ENCODE measurements around the gene CLEC2D. TPM values are rescaled to one million over a fixed set of nuclear protein-coding genes. Genes with fewer than 3 reads are reported as not detected.
A peak's percentile ranks its signal among the peaks of the same experiment; 100 is the strongest.

Gene CLEC2D
- total and polyA plus RNA-seq, 2 donors (not counting 1 experiment from before 2014, with no cell fraction given): 158 to 426 TPM

DNA sequence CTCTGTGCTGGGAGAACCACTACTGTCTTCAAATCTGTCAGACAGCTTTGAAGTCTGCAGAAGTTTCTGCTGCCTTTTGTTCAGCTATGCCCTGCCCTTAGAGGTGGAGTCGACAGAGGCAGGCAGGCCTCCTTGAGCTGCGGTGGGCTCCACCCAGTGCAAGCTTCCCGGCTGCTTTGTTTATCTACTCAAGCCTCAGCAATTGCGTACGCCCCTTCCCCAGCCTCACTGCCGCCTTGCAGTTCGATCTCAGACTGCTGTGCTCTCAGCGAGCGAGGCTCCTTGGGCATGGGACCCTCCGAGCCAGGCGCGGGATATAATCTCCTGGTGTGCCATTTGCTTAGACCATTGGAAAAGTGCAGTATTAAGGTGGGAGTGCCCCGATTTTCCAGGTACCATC is 36.7 kb upstream of the CLEC2D start:
- intact Hi-C loops (cut with micrococcal nuclease): no loop called here
- Histone ChIP-seq H3K9ac (ENCODE audit: low read length) (no peak overlapping the region), H3K27ac (ENCODE audit: low read length in 2 of 2) (no peak overlapping the region), H3K27me3 (replicated peaks in 1 of 4; ENCODE audit: control extremely low read depth in 1 of 4, control insufficient read depth in 3 of 4, insufficient read depth in 4 of 4, low read length in 3 of 4) (no peaks in the 10 kb centered on the region), H3K9me3 (ENCODE audit: control extremely low read depth in 1 of 3, control insufficient read depth in 2 of 3, insufficient read depth in 1 of 3, low read length in 2 of 3) (peaks cover 0 to 11% (median 10%) of the 10 kb centered on the region in 3 donors), H3K79me2 (ENCODE audit: control insufficient read depth, insufficient read depth, low read length) (peaks cover 42% of the 10 kb centered on the region), H4K20me1 (ENCODE audit: control insufficient read depth, insufficient read depth, low read length, poor library complexity, severe bottlenecking) (no peaks in the 10 kb centered on the region), H2AFZ (ENCODE audit: insufficient read depth, low read depth, low read length, poor library complexity, severe bottlenecking) (no peak overlapping the region), H3K4me2 (replicated peaks; ENCODE audit: low read depth, low read length, poor library complexity, severe bottlenecking) (no peak overlapping the region), H3K4me1 (ENCODE audit: control insufficient read depth in 2 of 2, insufficient read depth in 2 of 2, low read length in 2 of 2) (peaks cover 35 to 39% of the 10 kb centered on the region in 2 donors), H3K36me3 (replicated peaks in 1 of 2; ENCODE audit: control extremely low read depth in 1 of 2, control insufficient read depth in 1 of 2, extremely low read depth in 1 of 2, insufficient read depth in 2 of 2, low read length in 1 of 2) (no peaks in the 10 kb centered on the region), H3K4me3 (ENCODE audit: control extremely low read depth in 1 of 5, extremely low read depth in 1 of 5, insufficient read depth in 1 of 5, low read depth in 2 of 5, low read length in 4 of 5) (no peak overlapping the region)
- ChIA-PET CTCF (interaction anchor here (0.8 to 7.7 kb wide), 17 partner anchors 15 to 302 kb away, joined by 3 to 113 read pairs (median 6); partner anchors contain the start of gene CLEC2D), POLR2A (no interaction called here)
- no peak for TF ChIP-seq EZH2 (IDR thresholded peaks at IDR 0.05; ENCODE audit: borderline replicate concordance, insufficient read depth, low read depth, low read length, poor library complexity, severe bottlenecking)
- TF ChIP-seq, protein P1, sequence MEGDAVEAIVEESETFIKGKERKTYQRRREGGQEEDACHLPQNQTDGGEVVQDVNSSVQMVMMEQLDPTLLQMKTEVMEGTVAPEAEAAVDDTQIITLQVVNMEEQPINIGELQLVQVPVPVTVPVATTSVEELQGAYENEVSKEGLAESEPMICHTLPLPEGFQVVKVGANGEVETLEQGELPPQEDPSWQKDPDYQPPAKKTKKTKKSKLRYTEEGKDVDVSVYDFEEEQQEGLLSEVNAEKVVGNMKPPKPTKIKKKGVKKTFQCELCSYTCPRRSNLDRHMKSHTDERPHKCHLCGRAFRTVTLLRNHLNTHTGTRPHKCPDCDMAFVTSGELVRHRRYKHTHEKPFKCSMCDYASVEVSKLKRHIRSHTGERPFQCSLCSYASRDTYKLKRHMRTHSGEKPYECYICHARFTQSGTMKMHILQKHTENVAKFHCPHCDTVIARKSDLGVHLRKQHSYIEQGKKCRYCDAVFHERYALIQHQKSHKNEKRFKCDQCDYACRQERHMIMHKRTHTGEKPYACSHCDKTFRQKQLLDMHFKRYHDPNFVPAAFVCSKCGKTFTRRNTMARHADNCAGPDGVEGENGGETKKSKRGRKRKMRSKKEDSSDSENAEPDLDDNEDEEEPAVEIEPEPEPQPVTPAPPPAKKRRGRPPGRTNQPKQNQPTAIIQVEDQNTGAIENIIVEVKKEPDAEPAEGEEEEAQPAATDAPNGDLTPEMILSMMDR (IDR thresholded peaks at IDR 0.05): no peak
- no peaks in the 10 kb centered on the region for H3K27me3 Mint-ChIP-seq
- peaks cover 50% of the 10 kb centered on the region for H3K4me1 Mint-ChIP-seq
- no peak overlapping the region for H3K27ac Mint-ChIP-seq
- ATAC-seq (ENCODE audit: low read depth): no peak
- H3K9me3 Mint-ChIP-seq (ENCODE audit: insufficient read depth): peaks cover 2% of the 10 kb centered on the region
- 98% methylated on average over 13 of the region's 13 CpGs for WGBS (ENCODE audit: insufficient coverage)
- DNase-seq: no peak
- no peak overlapping the region for H3K4me3 Mint-ChIP-seq

DNA sequence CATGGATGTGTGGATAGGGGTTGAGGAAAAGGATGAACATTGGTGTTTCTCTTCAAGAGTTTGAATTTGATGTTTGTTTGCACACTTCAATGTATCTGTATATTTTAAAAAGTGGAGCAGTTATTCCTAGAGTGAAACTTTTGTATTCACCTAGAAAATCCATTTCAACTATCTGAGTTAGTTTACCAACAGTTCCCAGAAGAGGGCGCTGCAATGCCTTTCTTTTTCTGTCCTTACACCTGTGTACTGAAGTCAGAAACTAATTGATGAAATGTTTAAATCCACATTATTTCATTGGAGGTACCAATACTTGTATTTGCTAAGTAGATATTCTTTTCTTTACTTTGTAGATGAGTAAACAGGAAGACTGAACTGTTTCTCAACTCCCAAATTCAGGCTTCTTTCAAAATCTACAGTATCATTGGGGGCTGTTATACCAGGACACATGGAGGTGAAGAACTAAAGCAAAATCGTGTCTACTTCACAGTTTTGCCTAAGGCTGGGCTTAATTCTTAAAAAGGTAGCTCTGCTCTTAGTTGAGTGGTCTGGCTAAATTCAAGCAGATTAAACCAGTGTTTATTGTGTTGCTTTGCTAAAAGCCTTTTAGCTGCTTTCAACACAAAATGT is 35.2 kb upstream of the CLEC2D start:
- peaks cover 2% of the 10 kb centered on the region for H3K9me3 Mint-ChIP-seq (ENCODE audit: insufficient read depth)
- H3K4me1 Mint-ChIP-seq: peaks cover 59% of the 10 kb centered on the region
- peak overlapping the region; percentile 83 for H3K27ac Mint-ChIP-seq
- Histone ChIP-seq H3K9me3 (ENCODE audit: control extremely low read depth in 1 of 3, control insufficient read depth in 2 of 3, insufficient read depth in 1 of 3, low read length in 2 of 3) (peaks cover 0 to 11% (median 10%) of the 10 kb centered on the region in 3 donors), H3K4me2 (replicated peaks; ENCODE audit: low read depth, low read length, poor library complexity, severe bottlenecking) (peak overlapping the region; percentile 51), H2AFZ (ENCODE audit: insufficient read depth, low read depth, low read length, poor library complexity, severe bottlenecking) (peak overlapping the region; percentile 16), H3K4me1 (ENCODE audit: control insufficient read depth in 2 of 2, insufficient read depth in 2 of 2, low read length in 2 of 2) (peaks cover 48 to 53% of the 10 kb centered on the region in 2 donors), H3K27ac (ENCODE audit: low read length in 2 of 2) (peak overlapping the region; percentile 1 to 82), H3K27me3 (replicated peaks in 1 of 4; ENCODE audit: control extremely low read depth in 1 of 4, control insufficient read depth in 3 of 4, insufficient read depth in 4 of 4, low read length in 3 of 4) (no peaks in the 10 kb centered on the region), H3K79me2 (ENCODE audit: control insufficient read depth, insufficient read depth, low read length) (peaks cover 42% of the 10 kb centered on the region), H3K9ac (ENCODE audit: low read length) (no peak overlapping the region), H3K36me3 (replicated peaks in 1 of 2; ENCODE audit: control extremely low read depth in 1 of 2, control insufficient read depth in 1 of 2, extremely low read depth in 1 of 2, insufficient read depth in 2 of 2, low read length in 1 of 2) (no peaks in the 10 kb centered on the region), H3K4me3 (ENCODE audit: control extremely low read depth in 1 of 5, extremely low read depth in 1 of 5, insufficient read depth in 1 of 5, low read depth in 2 of 5, low read length in 4 of 5) (no peak overlapping the region), H4K20me1 (ENCODE audit: control insufficient read depth, insufficient read depth, low read length, poor library complexity, severe bottlenecking) (no peaks in the 10 kb centered on the region)
- intact Hi-C loops (cut with micrococcal nuclease): loop anchor here (1.0 kb wide), 5 partner anchors 14 to 164 kb away; partner anchors contain the start of gene CLEC2D
- CTCF ChIA-PET: interaction anchor here (0.6 to 7.7 kb wide), 31 partner anchors 13 to 305 kb away, joined by 3 to 113 read pairs (median 5); partner anchors contain the start of gene CLEC2D
- H3K4me3 Mint-ChIP-seq: peak overlapping the region; percentile 72
- no CpG with 5 or more reads among the region's 2 CpGs for WGBS (ENCODE audit: insufficient coverage)
- peak; percentile 86 for DNase-seq
- peak; percentile 75 for ATAC-seq (ENCODE audit: low read depth)
- TF ChIP-seq, protein P1 (IDR thresholded peaks at IDR 0.05): peak; percentile 92
- TF ChIP-seq EZH2 (IDR thresholded peaks at IDR 0.05; ENCODE audit: borderline replicate concordance, insufficient read depth, low read depth, low read length, poor library complexity, severe bottlenecking): no peak
- no peaks in the 10 kb centered on the region for H3K27me3 Mint-ChIP-seq
- POLR2A ChIA-PET: no interaction called here
